Panc1 (cell line): ENCODE data around the gene GRID2. TPM values are rescaled to one million over a fixed set of nuclear protein-coding genes. Genes with fewer than 3 reads are reported as not detected.

Source experiments
- ATAC-seq: fragments of 200-7000 bp; cut with Tn5 transposase; 2 replicates; pipeline ENCODE4 v1.9.1; 2020; ENCODE audit warnings: mild to moderate bottlenecking, moderate library complexity
- BruUV-seq: library from RNA; stranded (reverse); fragments of 400-500 nt; replicated peaks from 2 replicates; lab custom pipeline; 2021; lab: Mats Ljungman, UMichigan
- CTCF ChIA-PET: fragments of 300-600 bp; sonication (Branson Sonifier 250); formaldehyde crosslinking; loops from one replicate; lab custom pipeline; 2022; ENCODE audit warnings: antibody characterized with exemption; lab: Charles Lee
- POLR2A ChIA-PET: fragments of 300-600 bp; sonication (Branson Sonifier 250); formaldehyde crosslinking; loops from one replicate; lab custom pipeline; 2022; ENCODE audit warnings: antibody characterized with exemption; lab: Charles Lee
- DNase-seq: peaks from one replicate; pipeline ENCODE4 v3.0.0-alpha.2; 2010; ENCODE audit warnings: low read depth, low spot score
- H3K27ac ChIP-seq: 2 replicates; pipeline ENCODE4 v1.5.1; 2011; ENCODE audit warnings: mild to moderate bottlenecking, low read length, inconsistent platforms
- H3K27me3 ChIP-seq: fragments of 200-500 bp; sonication (Bioruptor generic); 2 replicates; pipeline ENCODE4 v1.6.0; 2014; ENCODE audit warnings: low read length, inconsistent platforms; ENCODE audit not compliant: control insufficient read depth, insufficient read depth
- H3K36me3 ChIP-seq: fragments of 200-500 bp; sonication (Bioruptor generic); 2 replicates; pipeline ENCODE4 v1.5.1; 2014; ENCODE audit warnings: inconsistent platforms, mild to moderate bottlenecking, low read length, moderate library complexity; ENCODE audit not compliant: control insufficient read depth, insufficient read depth
- H3K4me1 ChIP-seq: 2 replicates; pipeline ENCODE4 v1.5.1; 2011; ENCODE audit warnings: inconsistent platforms, mild to moderate bottlenecking, low read length, moderate library complexity; ENCODE audit not compliant: control insufficient read depth, insufficient read depth
- H3K4me3 ChIP-seq, 2 experiments: 2 replicates each; pipeline ENCODE4 v1.5.1; 2011 to 2012; ENCODE audit warnings: low read depth in 2 of 2, low read length in 2 of 2, mild to moderate bottlenecking in 2 of 2, inconsistent platforms in 1 of 2, moderate library complexity in 1 of 2
- H3K9me3 ChIP-seq: fragments of 200-500 bp; sonication (Bioruptor generic); 2 replicates; pipeline ENCODE4 v1.5.1; 2014; ENCODE audit warnings: low read depth, mild to moderate bottlenecking, inconsistent platforms, low read length, moderate library complexity; ENCODE audit not compliant: control insufficient read depth, insufficient read depth
- CTCF ChIP-seq: fragments of 450-650 bp; IDR thresholded peaks from 2 replicates; pipeline ENCODE4 v1.5.1; 2017; ENCODE audit warnings: mild to moderate bottlenecking
- POLR2AphosphoS5 ChIP-seq: IDR thresholded peaks from 2 replicates; pipeline ENCODE4 v1.6.1; 2012; ENCODE audit warnings: mild to moderate bottlenecking, low read depth, low read length, moderate library complexity
- SIN3A ChIP-seq: IDR thresholded peaks from 2 replicates; pipeline ENCODE4 v1.6.1; 2012; ENCODE audit warnings: low read depth, mild to moderate bottlenecking, low read length, moderate library complexity, borderline replicate concordance; ENCODE audit not compliant: insufficient read depth
- TCF7L2 ChIP-seq: IDR thresholded peaks from 2 replicates; pipeline ENCODE4 v1.6.1; 2011; ENCODE audit warnings: mild to moderate bottlenecking, low read depth, low read length, inconsistent platforms
- in situ Hi-C: cut with HindIII; loops from 2 replicates; pipeline ENCODE4 v1.10.0; 2016; ENCODE audit warnings: low sequenced_read_pairs, low pct_unique_long_range_greater_than_20kb
- intact Hi-C: fragments of 100-400 bp; cut with micrococcal nuclease; formaldehyde crosslinking; loops from one replicate; pipeline ENCODE4 v1.10.0; 2022; ENCODE audit not compliant: unreplicated experiment
- total RNA-seq: library from RNA; stranded (reverse); gene quantifications from one replicate; pipeline ENCODE4 v1.2.1, GENCODE V29; 2021; ENCODE audit not compliant: unreplicated experiment
- TF ChIP-seq, protein P1 (sequence below), 2 experiments: IDR thresholded peaks; 2 replicates each; pipeline ENCODE4 v1.6.1; 2011 to 2012; ENCODE audit warnings: low read depth in 2 of 2, control low read depth in 1 of 2, low read length in 1 of 2, mild to moderate bottlenecking in 1 of 2, moderate library complexity in 1 of 2; ENCODE audit not compliant: insufficient read depth in 1 of 2

The GRID2 gene
- total RNA-seq, 1 experiment from 2014 or later = 0.08 TPM

GRCh38 chr4:93451954-93452353 lies 1148.2 kb downstream of the GRID2 start:
- BruUV-seq = no TSS peak
- ChIA-PET POLR2A (interaction anchor here (0.6 kb wide), 1 partner anchor 165 kb away, joined by 6 read pairs; no protein-coding TSS in a partner anchor), CTCF (no interaction called here)
- Histone ChIP-seq H3K36me3 (no peaks in the 10 kb centered on the region), H3K27me3 (no peaks in the 10 kb centered on the region), H3K4me3 (no peak overlapping the region), H3K4me1 (no peaks in the 10 kb centered on the region), H3K27ac (no peak overlapping the region), H3K9me3 (no peaks in the 10 kb centered on the region)
- in situ Hi-C loops = no loop called here
- intact Hi-C loops = no loop called here
- ATAC-seq (no peak), DNase-seq (no peak)
- TF ChIP-seq TCF7L2 (no peak), SIN3A (no peak), POLR2AphosphoS5 (no peak), CTCF (no peak)
- TF ChIP-seq, protein P1, sequence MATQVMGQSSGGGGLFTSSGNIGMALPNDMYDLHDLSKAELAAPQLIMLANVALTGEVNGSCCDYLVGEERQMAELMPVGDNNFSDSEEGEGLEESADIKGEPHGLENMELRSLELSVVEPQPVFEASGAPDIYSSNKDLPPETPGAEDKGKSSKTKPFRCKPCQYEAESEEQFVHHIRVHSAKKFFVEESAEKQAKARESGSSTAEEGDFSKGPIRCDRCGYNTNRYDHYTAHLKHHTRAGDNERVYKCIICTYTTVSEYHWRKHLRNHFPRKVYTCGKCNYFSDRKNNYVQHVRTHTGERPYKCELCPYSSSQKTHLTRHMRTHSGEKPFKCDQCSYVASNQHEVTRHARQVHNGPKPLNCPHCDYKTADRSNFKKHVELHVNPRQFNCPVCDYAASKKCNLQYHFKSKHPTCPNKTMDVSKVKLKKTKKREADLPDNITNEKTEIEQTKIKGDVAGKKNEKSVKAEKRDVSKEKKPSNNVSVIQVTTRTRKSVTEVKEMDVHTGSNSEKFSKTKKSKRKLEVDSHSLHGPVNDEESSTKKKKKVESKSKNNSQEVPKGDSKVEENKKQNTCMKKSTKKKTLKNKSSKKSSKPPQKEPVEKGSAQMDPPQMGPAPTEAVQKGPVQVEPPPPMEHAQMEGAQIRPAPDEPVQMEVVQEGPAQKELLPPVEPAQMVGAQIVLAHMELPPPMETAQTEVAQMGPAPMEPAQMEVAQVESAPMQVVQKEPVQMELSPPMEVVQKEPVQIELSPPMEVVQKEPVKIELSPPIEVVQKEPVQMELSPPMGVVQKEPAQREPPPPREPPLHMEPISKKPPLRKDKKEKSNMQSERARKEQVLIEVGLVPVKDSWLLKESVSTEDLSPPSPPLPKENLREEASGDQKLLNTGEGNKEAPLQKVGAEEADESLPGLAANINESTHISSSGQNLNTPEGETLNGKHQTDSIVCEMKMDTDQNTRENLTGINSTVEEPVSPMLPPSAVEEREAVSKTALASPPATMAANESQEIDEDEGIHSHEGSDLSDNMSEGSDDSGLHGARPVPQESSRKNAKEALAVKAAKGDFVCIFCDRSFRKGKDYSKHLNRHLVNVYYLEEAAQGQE (IDR thresholded peaks at IDR 0.05; ENCODE audit: insufficient read depth in 1 of 2, low read depth in 2 of 2, low read length in 1 of 2) = no peak

DNA sequence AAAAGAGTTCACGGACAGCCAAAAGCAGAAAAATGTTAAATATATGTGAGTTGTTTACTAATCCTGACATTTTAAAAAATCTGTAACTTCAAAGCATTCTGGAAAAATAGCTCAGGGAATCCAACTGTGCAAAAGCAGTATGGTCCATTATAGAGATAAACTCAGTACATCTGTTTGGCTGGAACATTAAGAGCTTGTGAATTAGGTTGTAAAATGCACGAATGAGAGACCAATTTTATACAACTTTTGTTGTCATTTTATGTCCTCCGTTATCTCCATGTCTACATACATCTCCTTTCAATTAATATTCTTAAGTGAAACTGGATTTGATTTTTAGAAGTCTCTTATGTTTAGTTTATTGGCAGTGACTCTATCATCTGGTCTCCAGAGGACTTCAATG lies 1157.8 kb downstream of the GRID2 start:
- POLR2A ChIA-PET = no interaction called here
- in situ Hi-C loops (no loop called here), intact Hi-C loops (no loop called here)
- Histone ChIP-seq H3K27ac (no peak overlapping the region), H3K27me3 (no peaks in the 10 kb centered on the region), H3K36me3 (no peaks in the 10 kb centered on the region), H3K4me3 (no peak overlapping the region), H3K9me3 (no peaks in the 10 kb centered on the region), H3K4me1 (no peaks in the 10 kb centered on the region)
- CTCF ChIA-PET = no interaction called here
- BruUV-seq = no TSS peak
- ATAC-seq = no peak
- no peak for DNase-seq
- TF ChIP-seq POLR2AphosphoS5 (no peak), TCF7L2 (no peak), SIN3A (no peak), CTCF (no peak)
- TF ChIP-seq, protein P1 (IDR thresholded peaks at IDR 0.05; ENCODE audit: insufficient read depth in 1 of 2, low read depth in 2 of 2, low read length in 1 of 2) = no peak
